Measurements from ENCODE around the gene SSB.

GRCh38 chr2:169827272-169828140, 28.8 kb downstream of the SSB start, which contains the start of gene UBR3:
- TF ChIP-seq MYC (IDR thresholded peaks at IDR 0.05; ENCODE audit: low read depth, low read length) (peak; percentile 45; the same call in 1 of the 2 replicates), MYC (CRISPR knock-in tag; IDR thresholded peaks at IDR 0.05; ENCODE audit: borderline replicate concordance, low read depth) (no peak; the same call in 1 of the 2 replicates), PTBP1 (IDR thresholded peaks at IDR 0.05; ENCODE audit: low read depth, low read length) (no peak)
